HCT116 (cell line): Measurements from ENCODE around the gene KIF13A.

Experiments
- CEBPB ChIP-seq: IDR thresholded peaks from 2 replicates; pipeline ENCODE4 v1.6.1; 2012; ENCODE audit warnings: low read depth
- ELF1 ChIP-seq: IDR thresholded peaks from 2 replicates; pipeline ENCODE4 v1.6.1; 2012; ENCODE audit warnings: low read depth, borderline replicate concordance
- EZH2 ChIP-seq: fragments of 200-600 bp; sonication (generic); IDR thresholded peaks from 2 replicates; pipeline ENCODE4 v1.6.1; 2017; ENCODE audit warnings: antibody characterized with exemption, mixed run types
- EZH2phosphoT487 ChIP-seq: fragments of 200-600 bp; IDR thresholded peaks from 2 replicates; pipeline ENCODE4 v1.6.1; 2018; ENCODE audit warnings: antibody characterized with exemption, borderline replicate concordance
- FOSL1 ChIP-seq: IDR thresholded peaks from 2 replicates; pipeline ENCODE4 v1.6.1; 2012; ENCODE audit warnings: low read depth
- POLR2A ChIP-seq: IDR thresholded peaks from 2 replicates; pipeline ENCODE4 v1.7.0; 2011; ENCODE audit warnings: borderline replicate concordance; ENCODE audit not compliant: insufficient read depth, insufficient read length; ENCODE audit errors: extremely low read depth
- POLR2AphosphoS5 ChIP-seq: IDR thresholded peaks from 2 replicates; pipeline ENCODE4 v1.6.1; 2011; ENCODE audit warnings: mild to moderate bottlenecking, low read depth, low read length, moderate library complexity
- SP1 ChIP-seq: IDR thresholded peaks from 2 replicates; pipeline ENCODE4 v1.6.1; 2012; ENCODE audit warnings: low read depth
- SRF ChIP-seq: IDR thresholded peaks from 2 replicates; pipeline ENCODE4 v1.6.1; 2012; ENCODE audit warnings: low read depth
- ZNF274 ChIP-seq: fragments of 200-500 bp; sonication (Bioruptor generic); IDR thresholded peaks from 2 replicates; pipeline ENCODE4 v1.6.1; 2014; ENCODE audit warnings: mild to moderate bottlenecking, low read depth, low read length, inconsistent platforms
- TF ChIP-seq, protein P1 (sequence below), 3 experiments: fragments of 200-600 bp in 1 of 3; sonication (generic) in 1 of 3; IDR thresholded peaks in 2 of 3; conservative IDR thresholded peaks in 1 of 3; 2 replicates each; pipeline ENCODE4 v1.5.1; 2012 to 2017; ENCODE audit warnings: low read depth in 2 of 3, low read length in 2 of 3, antibody characterized with exemption in 1 of 3, borderline replicate concordance in 1 of 3, control low read depth in 1 of 3, mild to moderate bottlenecking in 1 of 3, mixed read lengths in 1 of 3, mixed run types in 1 of 3, moderate library complexity in 1 of 3; ENCODE audit not compliant: insufficient read depth in 1 of 3
- TF ChIP-seq, protein P2 (sequence below): IDR thresholded peaks from 2 replicates; pipeline ENCODE4 v1.6.1; 2011; ENCODE audit warnings: mild to moderate bottlenecking, low read length, moderate library complexity; ENCODE audit not compliant: insufficient replicate concordance; ENCODE audit errors: extremely low read depth
- TF ChIP-seq, protein P3 (sequence below): IDR thresholded peaks from 2 replicates; pipeline ENCODE4 v1.6.1; 2012; ENCODE audit warnings: low read depth
- TF ChIP-seq, protein P4 (sequence below): IDR thresholded peaks from 2 replicates; pipeline ENCODE4 v1.6.1; 2012

DNA sequence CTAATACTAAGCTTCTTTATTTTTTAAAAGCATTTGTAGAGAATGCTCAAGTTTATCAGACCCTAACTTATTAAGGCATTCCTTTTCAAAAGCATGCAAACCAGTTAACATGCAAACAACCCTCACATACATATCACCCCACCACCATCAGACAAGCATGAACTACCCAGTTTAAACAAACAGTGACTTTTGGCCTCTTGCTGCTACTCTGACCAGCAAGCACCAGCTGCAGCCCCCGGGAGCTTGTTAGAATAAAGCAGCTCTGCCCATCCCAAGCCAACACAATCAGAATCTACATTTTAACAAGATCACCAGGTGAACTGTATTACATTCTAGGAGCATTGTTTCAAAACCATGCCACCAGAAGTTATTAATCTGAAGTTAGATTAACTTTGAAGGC lies 274.9 kb downstream of the KIF13A start:
- TF ChIP-seq, protein P1, sequence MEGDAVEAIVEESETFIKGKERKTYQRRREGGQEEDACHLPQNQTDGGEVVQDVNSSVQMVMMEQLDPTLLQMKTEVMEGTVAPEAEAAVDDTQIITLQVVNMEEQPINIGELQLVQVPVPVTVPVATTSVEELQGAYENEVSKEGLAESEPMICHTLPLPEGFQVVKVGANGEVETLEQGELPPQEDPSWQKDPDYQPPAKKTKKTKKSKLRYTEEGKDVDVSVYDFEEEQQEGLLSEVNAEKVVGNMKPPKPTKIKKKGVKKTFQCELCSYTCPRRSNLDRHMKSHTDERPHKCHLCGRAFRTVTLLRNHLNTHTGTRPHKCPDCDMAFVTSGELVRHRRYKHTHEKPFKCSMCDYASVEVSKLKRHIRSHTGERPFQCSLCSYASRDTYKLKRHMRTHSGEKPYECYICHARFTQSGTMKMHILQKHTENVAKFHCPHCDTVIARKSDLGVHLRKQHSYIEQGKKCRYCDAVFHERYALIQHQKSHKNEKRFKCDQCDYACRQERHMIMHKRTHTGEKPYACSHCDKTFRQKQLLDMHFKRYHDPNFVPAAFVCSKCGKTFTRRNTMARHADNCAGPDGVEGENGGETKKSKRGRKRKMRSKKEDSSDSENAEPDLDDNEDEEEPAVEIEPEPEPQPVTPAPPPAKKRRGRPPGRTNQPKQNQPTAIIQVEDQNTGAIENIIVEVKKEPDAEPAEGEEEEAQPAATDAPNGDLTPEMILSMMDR (IDR thresholded peaks at IDR 0.05 in 2 of 3, conservative IDR thresholded peaks at IDR 0.05 in 1 of 3; ENCODE audit: borderline replicate concordance in 1 of 3, insufficient read depth in 1 of 3, low read depth in 2 of 3, low read length in 2 of 3) = no peak
- TF ChIP-seq POLR2A (no peak), EZH2 (no peak), EZH2phosphoT487 (no peak), ELF1 (no peak), POLR2AphosphoS5 (no peak), CEBPB (no peak), SRF (no peak), FOSL1 (no peak), SP1 (no peak), ZNF274 (no peak)
- TF ChIP-seq, protein P2, sequence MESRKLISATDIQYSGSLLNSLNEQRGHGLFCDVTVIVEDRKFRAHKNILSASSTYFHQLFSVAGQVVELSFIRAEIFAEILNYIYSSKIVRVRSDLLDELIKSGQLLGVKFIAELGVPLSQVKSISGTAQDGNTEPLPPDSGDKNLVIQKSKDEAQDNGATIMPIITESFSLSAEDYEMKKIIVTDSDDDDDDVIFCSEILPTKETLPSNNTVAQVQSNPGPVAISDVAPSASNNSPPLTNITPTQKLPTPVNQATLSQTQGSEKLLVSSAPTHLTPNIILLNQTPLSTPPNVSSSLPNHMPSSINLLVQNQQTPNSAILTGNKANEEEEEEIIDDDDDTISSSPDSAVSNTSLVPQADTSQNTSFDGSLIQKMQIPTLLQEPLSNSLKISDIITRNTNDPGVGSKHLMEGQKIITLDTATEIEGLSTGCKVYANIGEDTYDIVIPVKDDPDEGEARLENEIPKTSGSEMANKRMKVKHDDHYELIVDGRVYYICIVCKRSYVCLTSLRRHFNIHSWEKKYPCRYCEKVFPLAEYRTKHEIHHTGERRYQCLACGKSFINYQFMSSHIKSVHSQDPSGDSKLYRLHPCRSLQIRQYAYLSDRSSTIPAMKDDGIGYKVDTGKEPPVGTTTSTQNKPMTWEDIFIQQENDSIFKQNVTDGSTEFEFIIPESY = no peak
- TF ChIP-seq, protein P3, sequence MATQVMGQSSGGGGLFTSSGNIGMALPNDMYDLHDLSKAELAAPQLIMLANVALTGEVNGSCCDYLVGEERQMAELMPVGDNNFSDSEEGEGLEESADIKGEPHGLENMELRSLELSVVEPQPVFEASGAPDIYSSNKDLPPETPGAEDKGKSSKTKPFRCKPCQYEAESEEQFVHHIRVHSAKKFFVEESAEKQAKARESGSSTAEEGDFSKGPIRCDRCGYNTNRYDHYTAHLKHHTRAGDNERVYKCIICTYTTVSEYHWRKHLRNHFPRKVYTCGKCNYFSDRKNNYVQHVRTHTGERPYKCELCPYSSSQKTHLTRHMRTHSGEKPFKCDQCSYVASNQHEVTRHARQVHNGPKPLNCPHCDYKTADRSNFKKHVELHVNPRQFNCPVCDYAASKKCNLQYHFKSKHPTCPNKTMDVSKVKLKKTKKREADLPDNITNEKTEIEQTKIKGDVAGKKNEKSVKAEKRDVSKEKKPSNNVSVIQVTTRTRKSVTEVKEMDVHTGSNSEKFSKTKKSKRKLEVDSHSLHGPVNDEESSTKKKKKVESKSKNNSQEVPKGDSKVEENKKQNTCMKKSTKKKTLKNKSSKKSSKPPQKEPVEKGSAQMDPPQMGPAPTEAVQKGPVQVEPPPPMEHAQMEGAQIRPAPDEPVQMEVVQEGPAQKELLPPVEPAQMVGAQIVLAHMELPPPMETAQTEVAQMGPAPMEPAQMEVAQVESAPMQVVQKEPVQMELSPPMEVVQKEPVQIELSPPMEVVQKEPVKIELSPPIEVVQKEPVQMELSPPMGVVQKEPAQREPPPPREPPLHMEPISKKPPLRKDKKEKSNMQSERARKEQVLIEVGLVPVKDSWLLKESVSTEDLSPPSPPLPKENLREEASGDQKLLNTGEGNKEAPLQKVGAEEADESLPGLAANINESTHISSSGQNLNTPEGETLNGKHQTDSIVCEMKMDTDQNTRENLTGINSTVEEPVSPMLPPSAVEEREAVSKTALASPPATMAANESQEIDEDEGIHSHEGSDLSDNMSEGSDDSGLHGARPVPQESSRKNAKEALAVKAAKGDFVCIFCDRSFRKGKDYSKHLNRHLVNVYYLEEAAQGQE = no peak
- TF ChIP-seq, protein P4, sequence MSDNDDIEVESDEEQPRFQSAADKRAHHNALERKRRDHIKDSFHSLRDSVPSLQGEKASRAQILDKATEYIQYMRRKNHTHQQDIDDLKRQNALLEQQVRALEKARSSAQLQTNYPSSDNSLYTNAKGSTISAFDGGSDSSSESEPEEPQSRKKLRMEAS = no peak
